HG03025 (cell line): ENCODE data around the gene ZBTB25.

Source experiments
- ATAC-seq: cut with Tn5 transposase; IDR thresholded peaks from one replicate; pipeline ENCODE4 v1.9.1; 2021; ENCODE audit warnings: mild to moderate bottlenecking, moderate library complexity; ENCODE audit not compliant: unreplicated experiment, low FRiP score

The ZBTB25 gene

GRCh38 chr14:64444140-64444539 is 59.5 kb downstream of the ZBTB25 start:
- ATAC-seq = no peak

DNA sequence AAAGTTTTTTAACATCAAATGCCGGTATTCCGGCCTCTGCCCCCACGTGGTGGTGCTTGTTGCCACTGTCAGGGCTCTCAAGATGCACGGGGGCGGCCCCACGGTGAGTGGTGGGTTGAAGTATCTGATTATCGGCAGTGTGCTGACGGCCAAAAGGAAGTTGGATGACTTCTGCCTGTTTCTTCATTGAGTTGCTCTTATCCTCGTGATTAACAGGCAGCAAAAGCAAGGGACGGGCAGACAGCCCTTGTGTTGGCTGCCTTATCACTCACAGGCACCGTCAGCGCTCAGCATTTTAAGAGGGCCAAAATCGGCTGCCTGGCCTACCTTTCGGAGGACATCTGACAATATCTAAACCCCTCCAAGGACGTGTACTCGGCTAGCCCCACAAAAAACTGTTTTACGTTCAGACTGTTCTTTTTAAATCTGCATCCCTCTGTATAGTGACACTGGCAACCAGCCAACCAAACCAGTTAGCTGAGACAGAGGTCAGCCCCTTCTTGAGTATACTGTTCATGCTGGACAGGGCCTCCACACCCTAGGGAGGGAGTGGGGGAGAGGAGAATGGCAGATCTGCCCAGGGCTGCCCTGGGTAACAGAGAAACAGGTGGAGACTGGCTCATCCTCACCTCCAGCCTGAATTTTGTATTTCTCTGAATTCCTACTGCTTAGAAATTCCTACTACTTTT is 61.2 kb downstream of the ZBTB25 start:
- no peak for ATAC-seq

- no peak for ATAC-seq
Observed at GRCh38 chr14:64440494-64440893, 63.1 kb downstream of the ZBTB25 start.

DNA sequence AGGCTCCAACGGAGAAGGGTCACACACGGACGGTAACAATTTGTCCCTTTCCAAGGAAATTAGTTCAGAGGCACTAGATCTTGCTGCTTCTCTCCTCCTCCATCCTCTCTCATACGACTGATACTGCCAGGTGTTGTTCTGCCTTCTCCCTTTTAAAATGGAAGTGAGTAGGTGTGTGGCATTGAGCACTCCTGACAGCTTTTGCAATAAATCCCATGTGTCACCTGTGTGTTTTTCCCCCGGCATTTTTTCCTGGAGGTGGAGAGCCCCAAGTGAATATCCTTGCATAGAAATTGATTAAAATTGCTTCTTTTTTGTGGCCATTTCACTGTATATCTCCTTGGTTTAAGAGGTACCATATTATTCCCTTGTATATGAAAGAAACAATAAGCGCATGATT is 64.5 kb downstream of the ZBTB25 start:
- no peak for ATAC-seq

- no peak for ATAC-seq
Observed at GRCh38 chr14:64438181-64438841, 65.3 kb downstream of the ZBTB25 start.

DNA sequence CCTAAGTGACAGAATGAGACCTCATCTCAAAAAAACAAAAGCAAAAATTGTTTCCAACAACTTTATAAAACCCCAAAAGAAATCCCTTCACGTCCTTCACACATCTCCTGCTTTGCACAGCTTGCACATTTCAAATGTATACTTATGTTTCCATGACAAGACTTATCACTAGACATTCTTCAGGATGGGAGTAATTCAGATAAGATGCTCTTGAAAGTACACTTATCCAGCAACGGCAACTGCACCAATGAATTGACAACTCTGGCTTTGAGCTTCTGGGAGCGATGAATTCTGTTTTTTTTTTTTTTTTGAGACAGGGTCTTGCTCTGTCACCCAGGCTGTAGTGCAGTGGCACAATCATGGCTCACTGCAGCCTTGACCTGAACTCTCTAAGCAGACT is 69.1 kb downstream of the ZBTB25 start:
- ATAC-seq = no peak

DNA sequence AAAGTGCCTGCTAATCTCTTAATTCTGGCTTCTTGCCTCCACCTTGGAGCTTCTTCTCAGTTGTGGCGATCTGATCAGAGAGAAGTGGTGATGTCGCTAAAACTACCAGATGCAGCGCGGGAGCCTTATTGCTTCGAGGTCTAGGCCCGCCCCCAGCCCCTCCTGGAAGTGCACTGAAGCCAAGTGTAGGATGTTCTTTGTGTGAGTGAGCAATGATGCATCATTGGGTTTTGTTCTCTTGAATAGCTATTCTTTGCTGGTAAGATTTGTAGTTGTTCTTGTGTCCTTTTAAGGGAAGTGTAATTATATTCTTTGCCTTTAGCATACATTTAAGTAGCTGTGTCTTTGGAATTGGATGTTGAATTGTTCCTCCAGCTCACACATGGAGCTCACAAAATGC is 79.7 kb downstream of the ZBTB25 start:
- no peak for ATAC-seq

DNA sequence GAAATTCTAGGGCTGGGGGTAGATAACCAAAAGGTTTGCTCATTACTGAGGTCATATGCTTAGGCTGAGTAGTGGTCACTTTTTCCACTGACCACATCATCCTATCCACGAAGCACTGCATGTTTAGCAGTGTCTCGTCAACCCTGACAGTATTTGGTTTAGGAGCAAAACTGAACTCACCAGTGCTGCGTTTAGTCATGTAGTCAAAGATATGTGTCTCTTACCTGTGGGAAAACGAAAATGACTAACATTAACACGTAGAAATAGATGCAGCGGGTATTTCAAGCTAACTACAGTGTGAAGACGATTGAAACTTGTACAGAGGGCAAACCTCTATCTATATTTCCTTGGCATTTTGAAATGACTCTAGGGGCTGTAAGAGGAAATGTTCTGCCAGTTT is 80.9 kb downstream of the ZBTB25 start:
- ATAC-seq = no peak

DNA sequence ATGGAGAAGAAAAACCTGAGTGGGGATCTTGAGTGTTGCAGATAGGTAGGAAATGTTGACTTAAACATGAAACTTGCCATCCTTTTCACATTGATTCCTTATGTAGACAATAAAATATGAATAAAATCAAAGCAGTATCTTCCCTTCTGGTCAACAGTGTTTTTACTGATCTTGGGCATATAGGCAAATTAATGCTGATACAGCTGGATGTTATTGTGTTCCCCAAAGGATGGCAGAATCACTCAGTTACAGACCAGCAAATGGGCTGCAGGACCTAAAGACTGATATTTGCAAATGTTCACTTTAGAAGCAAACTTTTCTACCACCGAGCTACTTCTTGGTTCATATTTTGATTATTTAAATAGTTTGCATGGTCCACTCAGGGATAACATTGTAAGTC is 81.6 kb downstream of the ZBTB25 start:
- ATAC-seq = no peak

GRCh38 chr14:64421166-64421565 is 82.5 kb downstream of the ZBTB25 start:
- no peak for ATAC-seq

GRCh38 chr14:64419003-64419402 is 84.6 kb downstream of the ZBTB25 start:
- no peak for ATAC-seq

GRCh38 chr14:64417771-64418125 is 85.9 kb downstream of the ZBTB25 start:
- ATAC-seq = no peak

GRCh38 chr14:64417055-64417770 is 86.4 kb downstream of the ZBTB25 start:
- no peak for ATAC-seq

DNA sequence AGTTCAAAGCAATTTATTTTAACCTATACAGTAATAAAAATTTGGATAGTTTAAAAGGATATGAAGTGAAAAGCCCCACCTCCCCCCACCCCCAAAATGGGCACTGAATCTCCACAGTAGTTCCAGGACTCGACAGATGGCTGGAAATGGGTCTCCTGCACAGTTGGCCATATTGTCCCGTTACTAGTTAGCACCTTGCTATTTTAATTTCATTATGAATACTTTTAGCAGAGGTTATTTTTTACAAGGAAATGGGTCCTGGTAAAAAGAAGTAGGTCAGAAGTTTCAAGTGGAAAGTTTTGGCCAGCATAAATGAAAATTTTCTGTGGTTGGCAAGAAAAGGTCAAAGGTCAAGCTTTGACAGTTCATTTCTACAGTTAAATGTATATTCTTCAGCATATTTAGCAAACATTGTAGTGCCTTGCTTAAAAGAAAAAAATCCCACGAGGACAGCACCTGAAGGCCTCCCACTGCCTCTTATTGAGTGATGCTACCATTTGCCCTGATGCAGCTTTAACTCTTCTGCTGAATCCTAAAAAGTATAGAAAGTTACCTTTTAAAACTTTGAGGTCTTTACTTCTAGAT is 87.2 kb downstream of the ZBTB25 start:
- ATAC-seq = no peak

- no peak for ATAC-seq
Observed at GRCh38 chr14:64412237-64412636, 91.4 kb downstream of the ZBTB25 start.

- no peak for ATAC-seq
Observed at GRCh38 chr14:64411001-64411400, 92.6 kb downstream of the ZBTB25 start.

DNA sequence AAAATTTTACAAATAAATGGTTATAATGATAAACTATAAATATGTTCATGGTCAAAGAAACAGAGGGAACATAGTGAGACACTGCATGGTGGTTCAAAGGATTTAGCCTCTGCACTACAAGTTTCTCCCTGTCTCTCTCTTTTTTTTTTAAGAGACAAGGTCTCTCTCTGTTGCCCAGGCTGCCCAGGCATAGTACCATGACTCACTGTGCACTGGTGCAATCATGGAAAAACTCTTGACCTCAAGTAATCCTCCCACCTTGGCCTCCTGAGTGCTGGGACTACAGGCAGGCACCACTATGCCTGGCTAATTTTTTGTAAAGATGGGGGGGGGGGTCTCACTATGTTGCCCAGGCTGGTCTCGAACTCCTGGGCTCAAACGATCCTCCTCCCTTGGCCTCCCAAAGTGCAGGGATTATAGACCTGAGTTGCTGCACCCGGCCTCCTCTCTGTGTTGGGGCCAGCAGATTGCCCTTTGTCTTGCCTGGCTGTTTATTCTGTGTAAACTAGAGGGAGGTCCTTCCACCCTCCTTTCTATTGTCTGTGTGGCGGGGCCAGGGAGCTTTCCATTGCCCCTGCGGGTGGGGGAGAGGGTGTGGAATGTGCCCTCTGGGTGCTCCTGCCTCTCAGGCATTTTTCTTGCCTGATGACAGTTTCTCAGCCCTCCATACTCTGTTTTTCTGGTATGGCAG is 93.4 kb downstream of the ZBTB25 start:
- ATAC-seq = no peak

DNA sequence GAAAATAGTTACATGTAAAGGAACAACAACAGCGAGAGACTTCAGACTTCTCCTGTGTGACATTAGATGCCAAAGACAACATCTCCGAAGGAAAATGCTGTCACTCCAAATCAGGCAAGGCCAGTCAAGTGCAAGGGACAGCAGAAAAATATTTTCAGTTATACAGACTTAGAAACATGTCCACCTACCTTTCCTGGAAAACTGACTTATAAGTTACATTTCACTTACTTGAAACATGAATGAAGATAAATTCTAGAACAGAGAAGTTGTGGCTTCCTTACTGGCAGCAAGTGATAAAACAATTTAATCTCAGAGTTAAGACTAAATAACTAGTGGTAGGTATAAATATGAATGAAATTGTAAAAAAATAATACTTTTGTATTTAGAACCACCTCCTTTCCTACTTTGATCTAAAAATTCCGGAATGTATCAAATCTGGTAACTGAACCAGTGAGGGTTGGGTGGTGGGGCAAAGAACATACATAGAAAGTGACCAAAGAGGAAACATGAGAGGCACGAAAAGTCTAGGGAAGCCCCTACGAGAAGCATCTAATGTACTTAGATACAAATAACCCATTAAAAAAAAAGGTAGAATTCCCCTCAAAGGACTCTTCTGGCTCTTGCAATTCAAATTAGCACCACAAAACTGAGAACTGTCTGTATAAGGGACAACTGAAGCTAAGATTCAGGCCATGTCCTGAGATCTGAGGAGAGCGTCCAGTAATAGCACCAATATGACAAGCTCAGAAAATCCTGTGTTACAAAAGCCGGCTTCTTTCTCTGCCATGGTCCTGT is 94.3 kb downstream of the ZBTB25 start:
- no peak for ATAC-seq

- ATAC-seq = no peak
Observed at GRCh38 chr14:64407329-64407728, 96.3 kb downstream of the ZBTB25 start.

- no peak for ATAC-seq
Observed at GRCh38 chr14:64405295-64405694, 98.3 kb downstream of the ZBTB25 start.
